GM19468 (cell line): ENCODE data around the gene IQGAP2.
"Not testable (repeated sequence)": the region's sequence is repeated elsewhere in the genome, so short reads cannot be mapped to it uniquely, and the experiment has no call there.

Source experiments
- ATAC-seq: cut with Tn5 transposase; IDR thresholded peaks from one replicate; pipeline ENCODE4 v1.9.1; 2021; ENCODE audit warnings: mild to moderate bottlenecking, moderate library complexity, moderate number of reproducible peaks; ENCODE audit not compliant: unreplicated experiment; ENCODE audit errors: extremely low read depth

IQGAP2 gene

DNA sequence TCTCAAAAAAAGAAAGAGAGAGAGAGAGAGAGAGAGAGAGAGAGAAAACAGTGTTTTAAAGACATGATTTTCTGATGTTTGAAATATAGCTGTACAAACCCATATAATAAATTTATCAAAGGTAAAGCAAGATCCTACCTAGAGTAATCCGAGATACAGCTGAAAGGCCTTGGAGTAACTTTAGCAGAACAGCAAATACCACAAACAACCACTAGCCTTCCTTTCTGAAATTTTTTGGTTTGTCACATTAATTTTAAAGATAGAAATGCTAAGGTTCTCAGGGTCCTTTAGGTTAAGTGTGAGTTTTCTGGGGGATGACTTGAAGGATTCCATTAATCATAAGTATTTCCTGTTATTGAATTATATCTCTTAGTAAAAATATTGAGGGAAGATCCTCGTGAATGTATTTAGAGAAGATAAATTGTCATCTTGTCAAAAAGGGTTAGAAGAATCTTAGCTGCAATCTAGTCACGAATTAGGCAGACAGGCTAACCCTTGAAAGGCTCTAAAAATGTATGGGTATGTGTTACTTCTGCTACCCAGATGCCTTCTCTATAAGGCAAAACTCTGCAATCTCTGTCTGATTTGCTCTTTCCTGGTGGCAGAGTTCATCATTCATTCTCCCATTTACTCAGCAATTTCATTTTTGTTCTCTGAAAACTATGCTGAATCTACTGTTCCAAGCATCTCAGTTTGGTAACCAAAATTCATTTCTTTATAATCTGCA is 192.8 kb downstream of the IQGAP2 start:
- ATAC-seq: no peak

GRCh38 chr5:76598531-76598930 is 195.4 kb downstream of the IQGAP2 start:
- ATAC-seq: no peak

- no peak for ATAC-seq
These were observed 197.6 kb downstream of the IQGAP2 start for GRCh38 chr5:76600716-76601115.

GRCh38 chr5:76601470-76601869 is 198.4 kb downstream of the IQGAP2 start:
- ATAC-seq: no peak

DNA sequence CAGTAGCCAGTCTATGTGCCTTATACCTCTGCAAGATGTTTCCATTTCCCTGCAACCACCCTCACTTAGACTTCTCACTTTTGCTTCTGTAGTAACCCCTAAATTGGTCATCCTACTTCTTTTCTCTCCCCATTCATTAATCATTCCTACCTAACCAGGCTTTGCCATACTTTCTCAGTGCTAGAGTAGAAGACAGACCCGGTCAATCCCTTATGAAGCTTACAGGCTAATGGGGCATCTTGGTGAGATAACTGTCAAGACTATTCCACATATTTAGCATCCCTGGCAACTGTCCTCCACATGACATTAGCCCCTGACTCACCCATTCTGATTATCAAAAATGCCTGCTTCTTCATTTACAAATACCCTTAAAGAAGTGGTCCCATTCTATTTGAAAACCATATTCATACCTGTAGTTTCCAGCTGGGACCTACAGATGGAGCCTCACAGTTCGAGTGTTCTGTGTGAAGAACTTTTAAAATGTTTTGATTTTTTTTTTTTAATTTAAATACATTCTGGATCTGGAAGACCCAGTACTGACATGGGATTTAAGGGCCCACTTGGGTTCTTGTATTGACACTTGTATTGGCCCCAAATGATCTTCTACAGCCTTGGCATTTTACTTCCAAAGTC is 199.1 kb downstream of the IQGAP2 start:
- no peak for ATAC-seq

- ATAC-seq: not testable (repeated sequence)
These were observed 200.9 kb downstream of the IQGAP2 start for GRCh38 chr5:76603991-76604390.

DNA sequence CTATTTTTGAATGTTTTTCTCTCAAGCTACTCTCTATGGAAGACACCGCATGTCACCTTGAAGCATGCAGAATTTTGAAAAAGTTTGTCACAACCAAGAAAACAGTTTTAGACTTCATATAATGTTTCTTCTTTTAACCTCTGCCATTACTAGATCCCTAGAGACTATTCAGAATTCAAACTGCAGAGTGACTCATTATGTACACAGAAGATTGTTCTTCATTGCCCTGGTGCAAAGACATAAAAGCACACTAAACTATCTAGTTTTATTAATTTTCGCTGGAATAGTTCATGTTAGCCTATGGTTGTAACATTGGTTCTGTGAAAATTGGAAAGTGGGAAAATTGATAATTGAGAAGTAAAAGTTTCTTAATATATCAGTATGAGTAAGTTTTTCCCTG is 201.8 kb downstream of the IQGAP2 start:
- ATAC-seq: no peak

GRCh38 chr5:76606701-76607100 is 203.6 kb downstream of the IQGAP2 start:
- no peak for ATAC-seq

DNA sequence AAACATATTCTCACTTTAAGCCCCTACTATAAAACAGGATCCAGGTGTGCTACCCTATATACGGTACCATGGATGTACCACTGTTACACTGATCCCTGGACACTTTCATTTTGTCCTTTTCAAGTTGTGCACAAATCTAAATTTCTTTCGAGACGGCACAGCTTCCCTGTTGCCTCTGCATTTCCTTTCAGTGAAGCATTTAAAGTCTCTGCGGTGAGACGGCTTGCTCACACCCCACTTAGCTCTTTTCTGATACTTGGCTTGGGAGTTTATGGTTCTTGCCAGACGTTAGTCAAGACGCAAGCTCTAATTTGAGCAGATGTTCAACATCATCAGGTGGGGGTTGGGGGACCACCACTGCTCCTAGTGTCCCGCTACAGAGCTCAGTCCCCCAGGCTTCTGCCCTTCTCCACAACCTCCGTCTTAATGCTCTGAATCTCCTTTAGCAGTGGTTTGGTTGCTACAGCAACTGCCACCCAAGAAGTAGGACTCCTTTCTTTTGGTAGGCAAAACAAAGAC is 204.3 kb downstream of the IQGAP2 start:
- no peak for ATAC-seq

DNA sequence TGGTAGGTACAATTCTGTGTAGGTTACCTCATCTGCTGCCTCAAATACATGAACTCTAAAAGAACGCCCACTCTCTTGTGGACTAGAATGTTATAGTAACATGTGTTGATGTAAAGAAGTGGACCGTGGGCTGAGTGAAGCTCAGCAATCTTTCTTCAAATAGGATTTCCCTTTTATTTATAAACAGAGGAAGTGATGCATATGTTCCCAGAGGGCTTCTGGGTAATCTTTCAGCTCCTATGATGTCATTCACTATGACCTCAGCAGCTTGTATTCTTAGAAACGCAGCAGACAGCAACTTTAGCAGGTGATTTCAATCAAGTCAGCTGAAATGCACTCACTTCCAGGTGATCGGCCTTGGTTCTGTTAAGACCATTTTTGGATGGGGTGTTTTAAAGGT is 205.7 kb downstream of the IQGAP2 start:
- no peak for ATAC-seq

DNA sequence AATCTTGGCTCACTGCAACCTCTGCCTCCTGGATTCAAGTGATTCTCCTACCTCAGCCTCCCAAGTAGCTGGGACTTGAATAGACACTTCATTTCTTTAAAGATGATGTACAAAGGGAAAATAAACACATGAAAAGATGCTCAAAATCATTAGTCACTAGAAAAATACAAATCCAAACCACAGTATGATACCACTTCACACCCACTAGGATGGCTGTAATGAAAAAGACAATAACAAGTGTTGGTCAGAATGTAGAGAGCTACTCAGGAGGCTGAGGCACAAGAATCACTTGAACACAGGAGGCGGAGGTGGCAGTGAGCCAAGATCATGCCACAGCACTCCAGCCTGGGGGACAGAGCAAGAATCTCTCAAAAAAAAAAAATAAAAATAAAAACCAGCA is 207.1 kb downstream of the IQGAP2 start:
- ATAC-seq: no peak

DNA sequence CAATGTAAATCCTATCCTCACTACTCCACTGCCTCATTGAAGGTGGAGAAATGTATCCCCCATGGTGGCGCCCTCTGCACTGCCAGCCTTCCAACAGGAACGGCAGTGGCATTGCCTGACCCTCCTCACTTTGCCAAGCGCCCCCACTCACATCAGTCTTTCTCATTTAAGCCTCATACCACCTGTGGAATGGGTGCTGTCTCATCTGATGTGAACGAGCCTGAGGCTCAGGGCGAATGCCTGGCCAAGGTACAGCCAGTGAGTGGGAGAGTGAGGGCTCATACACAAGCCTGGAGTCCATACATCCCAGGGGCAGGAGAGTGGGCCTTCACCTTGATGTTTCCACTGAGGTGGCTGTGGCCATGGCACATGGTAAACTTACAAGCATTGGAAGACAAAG is 209.9 kb downstream of the IQGAP2 start:
- ATAC-seq: no peak

DNA sequence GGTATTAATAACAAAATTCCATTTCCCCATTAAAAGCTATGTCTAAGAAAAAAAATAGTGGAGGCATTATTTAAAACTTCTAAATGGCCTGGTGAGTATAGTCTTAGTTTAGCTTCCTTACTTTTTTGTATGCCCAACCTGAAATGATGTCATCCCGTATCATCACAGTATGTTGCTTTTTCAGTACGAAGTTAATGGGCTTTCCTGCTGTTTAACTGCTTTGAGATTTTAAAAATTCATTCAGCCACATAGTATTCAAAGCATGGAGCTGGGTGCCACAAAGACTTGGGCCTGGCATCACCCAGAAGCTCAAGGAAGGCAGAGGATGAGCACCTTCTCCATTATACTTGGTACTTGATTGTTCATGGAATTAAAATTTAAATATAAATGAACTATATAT is 212.7 kb downstream of the IQGAP2 start:
- no peak for ATAC-seq

- ATAC-seq: no peak
These were observed 213.1 kb downstream of the IQGAP2 start for GRCh38 chr5:76616206-76616605.

GRCh38 chr5:76617229-76617628 is 214.1 kb downstream of the IQGAP2 start:
- no peak for ATAC-seq

- no peak for ATAC-seq
These were observed 214.6 kb downstream of the IQGAP2 start for GRCh38 chr5:76617675-76618074.

DNA sequence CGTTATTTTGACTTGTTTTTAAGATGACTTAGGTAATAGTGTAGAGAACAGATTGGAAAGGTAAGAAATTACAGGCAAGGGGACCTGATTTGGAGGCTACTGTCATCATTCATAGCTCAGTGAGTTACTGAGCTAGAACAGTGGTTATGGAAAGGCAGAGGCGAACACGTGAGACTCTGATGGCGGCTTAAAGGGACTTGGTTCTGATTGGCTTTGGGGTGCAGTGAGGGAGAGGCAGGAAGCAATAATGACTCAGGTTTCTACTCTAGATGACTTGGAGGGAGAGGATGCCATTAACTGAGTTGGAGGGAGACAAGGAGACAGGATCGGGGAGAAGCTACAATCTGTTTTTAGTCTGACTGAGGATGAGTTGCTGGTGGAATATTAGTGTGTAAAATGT is 217.1 kb downstream of the IQGAP2 start:
- no peak for ATAC-seq

GRCh38 chr5:76622076-76622475 is 219.0 kb downstream of the IQGAP2 start:
- ATAC-seq: no peak

GRCh38 chr5:76622973-76623596 is 220.0 kb downstream of the IQGAP2 start, which contains the start of gene F2RL2:
F2RL2 (minus strand) TSS chr5:76623403; CDS start chr5:76623230, 173 bp downstream.
- ATAC-seq: no peak

- ATAC-seq: no peak
These were observed 222.2 kb downstream of the IQGAP2 start for GRCh38 chr5:76625087-76625815.

GRCh38 chr5:76626738-76627137 is 223.7 kb downstream of the IQGAP2 start:
- no peak for ATAC-seq
